Measurements from ENCODE around the gene IL1RAP.

GRCh38 chr3:190624282-190624681, 110.4 kb downstream of the IL1RAP start:
- TF ChIP-seq CTCF (IDR thresholded peaks at IDR 0.05) (no peak), POLR2A (IDR thresholded peaks at IDR 0.05; ENCODE audit: low read depth) (no peak), POLR2AphosphoS5 (IDR thresholded peaks at IDR 0.05) (no peak)

Measured in esophagus muscularis mucosa (tissue), 3 donors.